Colonic mucosa (tissue), 4 donors: ENCODE measurements around the gene NPTX1. TPM values are rescaled to one million over a fixed set of nuclear protein-coding genes. Genes with fewer than 3 reads are reported as not detected.

ENCODE experiments used
- DNase-seq: peaks from one replicate; pipeline ENCODE4 v3.0.0-alpha.2; 2020
- H3K27ac ChIP-seq: fragments of 200-600 bp; one replicate; pipeline ENCODE4 v1.8.0; 2021
- H3K27me3 ChIP-seq: fragments of 200-600 bp; one replicate; pipeline ENCODE4 v1.8.0; 2021
- H3K36me3 ChIP-seq: fragments of 200-600 bp; one replicate; pipeline ENCODE4 v1.8.0; 2021
- H3K4me1 ChIP-seq: fragments of 200-600 bp; one replicate; pipeline ENCODE4 v1.8.0; 2021; ENCODE audit warnings: mild to moderate bottlenecking
- H3K4me3 ChIP-seq: fragments of 200-600 bp; one replicate; pipeline ENCODE4 v1.8.0; 2021
- H3K9ac ChIP-seq, 2 donors: one replicate each; pipeline ENCODE4 v1.7.0; 2013; ENCODE audit warnings: control low read depth in 2 of 2, low read depth in 2 of 2, low read length in 2 of 2
- H3K9me3 ChIP-seq: fragments of 200-600 bp; one replicate; pipeline ENCODE4 v1.8.0; 2021
- CTCF ChIP-seq: fragments of 200-600 bp; IDR thresholded peaks from one replicate; pipeline ENCODE4 v1.8.0; 2022; ENCODE audit warnings: antibody characterized with exemption, mild to moderate bottlenecking
- intact Hi-C: fragments of 100-400 bp; cut with DNase I; formaldehyde crosslinking; loops from one replicate; pipeline ENCODE4 v1.14.1; 2022
- total RNA-seq, 2 donors: library from RNA; stranded (reverse); fragmentation: NEBNext Ultra II Directional in 1 of 2; extraction: Animal tissue kit (Norgen Biotek cat#: 25700) in 1 of 2; gene quantifications; one replicate each; pipeline ENCODE4 v1.2.1, GENCODE V29; 2021
- donor health status: healthy.
- donor health status: DM: no; HTN: no; CAD: no.
- donor health status: DM: no; HTN: no; CAD: no.

The NPTX1 gene
- total RNA-seq, 2 donors from 2014 or later: 0.10 to 7.1 TPM

GRCh38 chr17:80443498-80443897 is 32.9 kb downstream of the NPTX1 start:
- intact Hi-C loops: no loop called here

GRCh38 chr17:80442764-80443163 is 33.6 kb downstream of the NPTX1 start:
- no peak overlapping the region for H3K9ac ChIP-seq
- intact Hi-C loops: no loop called here
- H3K27me3 ChIP-seq: no peaks in the 10 kb centered on the region
- no peaks in the 10 kb centered on the region for H3K36me3 ChIP-seq
- H3K27ac ChIP-seq: no peak overlapping the region
- H3K4me3 ChIP-seq: no peak overlapping the region
- no peak for TF ChIP-seq CTCF
- no peak for DNase-seq
- no peaks in the 10 kb centered on the region for H3K4me1 ChIP-seq
- no peaks in the 10 kb centered on the region for H3K9me3 ChIP-seq

More at GRCh38 chr17:80443498-80443897, 32.9 kb downstream of the NPTX1 start:
- Histone ChIP-seq H3K9me3 (no peaks in the 10 kb centered on the region), H3K4me1 (no peaks in the 10 kb centered on the region), H3K36me3 (no peaks in the 10 kb centered on the region), H3K27ac (no peak overlapping the region), H3K9ac (no peak overlapping the region), H3K4me3 (no peak overlapping the region), H3K27me3 (no peaks in the 10 kb centered on the region)
- no peak for DNase-seq
- no peak for TF ChIP-seq CTCF

- no peak for DNase-seq
- no peak overlapping the region for H3K9ac ChIP-seq
- H3K36me3 ChIP-seq: no peaks in the 10 kb centered on the region
- H3K4me3 ChIP-seq: no peak overlapping the region
- H3K4me1 ChIP-seq: no peaks in the 10 kb centered on the region
- TF ChIP-seq CTCF: no peak
- H3K9me3 ChIP-seq: no peaks in the 10 kb centered on the region
- H3K27ac ChIP-seq: no peak overlapping the region
- intact Hi-C loops: no loop called here
- no peaks in the 10 kb centered on the region for H3K27me3 ChIP-seq
Measured at GRCh38 chr17:80442323-80442659, 34.1 kb downstream of the NPTX1 start.

- no peaks in the 10 kb centered on the region for H3K4me1 ChIP-seq
- intact Hi-C loops: no loop called here
- H3K9me3 ChIP-seq: no peaks in the 10 kb centered on the region
- no peak overlapping the region for H3K9ac ChIP-seq
- no peak for DNase-seq
- H3K27ac ChIP-seq: no peak overlapping the region
- H3K27me3 ChIP-seq: no peaks in the 10 kb centered on the region
- no peak overlapping the region for H3K4me3 ChIP-seq
- H3K36me3 ChIP-seq: no peaks in the 10 kb centered on the region
- no peak for TF ChIP-seq CTCF
Measured at GRCh38 chr17:80441598-80442322, 34.6 kb downstream of the NPTX1 start.

GRCh38 chr17:80441133-80441578 is 35.3 kb downstream of the NPTX1 start:
- H3K27me3 ChIP-seq: no peaks in the 10 kb centered on the region
- no peaks in the 10 kb centered on the region for H3K4me1 ChIP-seq
- no peak for DNase-seq
- TF ChIP-seq CTCF: no peak
- no peak overlapping the region for H3K4me3 ChIP-seq
- intact Hi-C loops: no loop called here
- no peaks in the 10 kb centered on the region for H3K36me3 ChIP-seq
- no peaks in the 10 kb centered on the region for H3K9me3 ChIP-seq
- no peak overlapping the region for H3K27ac ChIP-seq
- no peak overlapping the region for H3K9ac ChIP-seq
